ENCODE data around the gene PRDX2.
A peak's percentile ranks its signal among the peaks of the same experiment; 100 is the strongest.

Gene PRDX2

GRCh38 chr19:12792051-12792852 lies 9.3 kb downstream of the PRDX2 start:
- peak; percentile 73 for DNase-seq (ENCODE audit: low spot score)

- DNase-seq (ENCODE audit: low spot score), result peak; percentile 97
Measured at GRCh38 chr19:12791345-12792050, 10.1 kb downstream of the PRDX2 start, which contains the start of gene JUNB. TSS of gene JUNB (plus strand) at chr19:12791486. CDS start at chr19:12791772, 286 bp downstream.

GRCh38 chr19:12790628-12791344 lies 10.8 kb downstream of the PRDX2 start:
- no peak for DNase-seq (ENCODE audit: low spot score)

GRCh38 chr19:12789904-12790619 lies 11.5 kb downstream of the PRDX2 start:
- DNase-seq (ENCODE audit: low spot score), result peak; percentile 97

- DNase-seq (ENCODE audit: low spot score), result peak; percentile 37
Measured at GRCh38 chr19:12789098-12789903, 12.3 kb downstream of the PRDX2 start.

GRCh38 chr19:12788682-12789097 lies 12.9 kb downstream of the PRDX2 start:
- peak; percentile 60 for DNase-seq (ENCODE audit: low spot score)

GRCh38 chr19:12788042-12788681 lies 13.4 kb downstream of the PRDX2 start:
- DNase-seq (ENCODE audit: low spot score), result no peak

GRCh38 chr19:12787458-12787857 lies 14.1 kb downstream of the PRDX2 start:
- DNase-seq (ENCODE audit: low spot score), result no peak

- DNase-seq (ENCODE audit: low spot score), result no peak
Measured at GRCh38 chr19:12786952-12787351, 14.6 kb downstream of the PRDX2 start.

GRCh38 chr19:12786141-12786870 lies 15.3 kb downstream of the PRDX2 start:
- DNase-seq (ENCODE audit: low spot score), result no peak

GRCh38 chr19:12785431-12786031 lies 16.1 kb downstream of the PRDX2 start:
- DNase-seq (ENCODE audit: low spot score), result no peak

- peak; percentile 64 for DNase-seq (ENCODE audit: low spot score)
Measured at GRCh38 chr19:12784871-12785430, 16.6 kb downstream of the PRDX2 start.

GRCh38 chr19:12784394-12784870 lies 17.2 kb downstream of the PRDX2 start:
- DNase-seq (ENCODE audit: low spot score), result peak; percentile 35

- DNase-seq (ENCODE audit: low spot score), result no peak
Measured at GRCh38 chr19:12783849-12784393, 17.7 kb downstream of the PRDX2 start.

GRCh38 chr19:12783291-12783848 lies 18.2 kb downstream of the PRDX2 start:
- DNase-seq (ENCODE audit: low spot score), result peak; percentile 38

- DNase-seq (ENCODE audit: low spot score), result peak; percentile 92
Measured at GRCh38 chr19:12782424-12783290, 18.9 kb downstream of the PRDX2 start.

GRCh38 chr19:12782174-12782423 lies 19.5 kb downstream of the PRDX2 start:
- no peak for DNase-seq (ENCODE audit: low spot score)

Measured in CD4-positive, alpha-beta T cell treated with Interleukin-2 at 100 ng/mL for 4 hours (primary cell).